HCT116 (cell line): ENCODE measurements around the gene CHML. TPM values are rescaled to one million over a fixed set of nuclear protein-coding genes. Genes with fewer than 3 reads are reported as not detected.

Experiments
- ATAC-seq: fragments of 200-7000 bp; cut with Tn5 transposase; 2 replicates; pipeline ENCODE4 v1.9.1; 2020; ENCODE audit warnings: mild to moderate bottlenecking, moderate library complexity
- BruUV-seq: library from RNA; stranded (reverse); fragments of 400-500 nt; replicated peaks from 2 replicates; lab custom pipeline; 2021; lab: Mats Ljungman, UMichigan
- CTCF ChIA-PET: fragments of 300-600 bp; sonication (Branson Sonifier 250); formaldehyde crosslinking; loops from one replicate; lab custom pipeline; 2021; ENCODE audit warnings: antibody characterized with exemption; lab: Charles Lee
- POLR2A ChIA-PET: fragments of 300-600, 350-600 bp; sonication (Branson Sonifier 250); formaldehyde crosslinking; loops from one replicate; lab custom pipeline; 2021; ENCODE audit warnings: antibody characterized with exemption; lab: Charles Lee
- RAD21 ChIA-PET, 2 experiments: fragments of 300-600 bp; sonication (Branson Sonifier 250); formaldehyde crosslinking; loops; one replicate each; lab custom pipeline; 2023; ENCODE audit warnings: low total read pairs in 2 of 2; ENCODE audit not compliant: uncharacterized antibody in 2 of 2, unreplicated experiment in 2 of 2, low non-redundant PET in 1 of 2; lab: Charles Lee
- DNase-seq: peaks from one replicate; pipeline ENCODE4 v3.0.0-alpha.2; 2010; ENCODE audit warnings: low read depth, low spot score
- H2AFZ ChIP-seq: fragments of 200-600 bp; shearing (Covaris generic), sonication (generic); 2 replicates; pipeline ENCODE4 v1.6.1; 2017; ENCODE audit warnings: low read depth, mixed run types, mixed read lengths, antibody characterized with exemption, low read length; ENCODE audit not compliant: poor library complexity, severe bottlenecking
- H3K27ac ChIP-seq: 2 replicates; pipeline ENCODE4 v1.5.1; 2012; ENCODE audit warnings: low read depth, low read length
- H3K27me3 ChIP-seq: fragments of 200-600 bp; sonication (generic); 2 replicates; pipeline ENCODE4 v1.6.1; 2016; ENCODE audit warnings: mixed run types, low read length, mixed read lengths; ENCODE audit not compliant: insufficient read depth
- H3K36me3 ChIP-seq, 2 experiments: fragments of 200-500 bp in 1 of 2; fragments of 200-600 bp in 1 of 2; sonication (Bioruptor generic) in 1 of 2; sonication (generic) in 1 of 2; 2 replicates each; pipeline versions ENCODE4 v1.5.1 to v1.6.1; 2014 to 2016; ENCODE audit warnings: low read length in 2 of 2, inconsistent platforms in 1 of 2, mixed read lengths in 1 of 2, mixed run types in 1 of 2; ENCODE audit not compliant: insufficient read depth in 2 of 2, control insufficient read depth in 1 of 2
- H3K4me1 ChIP-seq, 2 experiments: fragments of 200-600 bp in 1 of 2; sonication (generic) in 1 of 2; 2 replicates each; pipeline versions ENCODE4 v1.5.1 to v1.6.1; 2012 to 2017; ENCODE audit warnings: low read length in 2 of 2, inconsistent platforms in 1 of 2, mild to moderate bottlenecking in 1 of 2, mixed read lengths in 1 of 2, mixed run types in 1 of 2, moderate library complexity in 1 of 2; ENCODE audit not compliant: insufficient read depth in 2 of 2, control insufficient read depth in 1 of 2
- H3K4me2 ChIP-seq: fragments of 200-600 bp; sonication (generic); 2 replicates; pipeline ENCODE4 v1.6.1; 2017; ENCODE audit warnings: mixed run types, low read length, mixed read lengths
- H3K4me3 ChIP-seq, 2 experiments: fragments of 200-600 bp in 1 of 2; sonication (generic) in 1 of 2; replicated peaks in 1 of 2; 2 replicates each; pipeline ENCODE4 v1.5.1; 2011 to 2016; ENCODE audit warnings: low read length in 2 of 2, control low read depth in 1 of 2, low read depth in 1 of 2, mild to moderate bottlenecking in 1 of 2, mixed read lengths in 1 of 2, mixed run types in 1 of 2
- H3K79me2 ChIP-seq: fragments of 200-600 bp; sonication (generic); 2 replicates; pipeline ENCODE4 v1.6.1; 2017; ENCODE audit warnings: mild to moderate bottlenecking, mixed run types, low read length, moderate library complexity, mixed read lengths; ENCODE audit not compliant: insufficient read depth
- H3K9ac ChIP-seq: fragments of 200-600 bp; sonication (generic); 2 replicates; pipeline ENCODE4 v1.6.1; 2016; ENCODE audit warnings: low read length, mixed read lengths
- H3K9me2 ChIP-seq: fragments of 200-600 bp; sonication (generic), shearing (Covaris generic); 2 replicates; pipeline ENCODE4 v1.6.1; 2017; ENCODE audit warnings: mixed run types, mild to moderate bottlenecking, moderate library complexity; ENCODE audit not compliant: insufficient read depth
- H3K9me3 ChIP-seq, 2 experiments: fragments of 200-500 bp in 1 of 2; fragments of 200-600 bp in 1 of 2; sonication (Bioruptor generic) in 1 of 2; sonication (generic) in 1 of 2; 2 replicates each; pipeline ENCODE4 v1.6.1; 2014 to 2017; ENCODE audit warnings: low read length in 2 of 2, mixed read lengths in 2 of 2, inconsistent platforms in 1 of 2, low read depth in 1 of 2, mild to moderate bottlenecking in 1 of 2, mixed run types in 1 of 2, moderate library complexity in 1 of 2; ENCODE audit not compliant: control insufficient read depth in 1 of 2, insufficient read depth in 1 of 2
- H4K20me1 ChIP-seq: fragments of 200-600 bp; sonication (generic), shearing (Covaris generic); 2 replicates; pipeline ENCODE4 v1.6.1; 2017; ENCODE audit warnings: mixed run types, mild to moderate bottlenecking, moderate library complexity; ENCODE audit not compliant: insufficient read depth
- CBX3 ChIP-seq: IDR thresholded peaks from 2 replicates; pipeline ENCODE4 v1.6.1; 2012; ENCODE audit warnings: low read depth
- CEBPB ChIP-seq: IDR thresholded peaks from 2 replicates; pipeline ENCODE4 v1.6.1; 2012; ENCODE audit warnings: low read depth
- CTCF ChIP-seq, 3 experiments: fragments of 200-600 bp in 1 of 3; sonication (generic) in 1 of 3; IDR thresholded peaks in 2 of 3; conservative IDR thresholded peaks in 1 of 3; 2 replicates each; pipeline ENCODE4 v1.5.1; 2012 to 2017; ENCODE audit warnings: low read depth in 2 of 3, low read length in 2 of 3, antibody characterized with exemption in 1 of 3, borderline replicate concordance in 1 of 3, control low read depth in 1 of 3, mild to moderate bottlenecking in 1 of 3, mixed read lengths in 1 of 3, mixed run types in 1 of 3, moderate library complexity in 1 of 3; ENCODE audit not compliant: insufficient read depth in 1 of 3
- EZH2 ChIP-seq: fragments of 200-600 bp; sonication (generic); IDR thresholded peaks from 2 replicates; pipeline ENCODE4 v1.6.1; 2017; ENCODE audit warnings: antibody characterized with exemption, mixed run types
- EZH2phosphoT487 ChIP-seq: fragments of 200-600 bp; IDR thresholded peaks from 2 replicates; pipeline ENCODE4 v1.6.1; 2018; ENCODE audit warnings: antibody characterized with exemption, borderline replicate concordance
- FOSL1 ChIP-seq: IDR thresholded peaks from 2 replicates; pipeline ENCODE4 v1.6.1; 2012; ENCODE audit warnings: low read depth
- JUND ChIP-seq: IDR thresholded peaks from 2 replicates; pipeline ENCODE4 v1.6.1; 2012
- RAD21 ChIP-seq: IDR thresholded peaks from 2 replicates; pipeline ENCODE4 v1.6.1; 2012; ENCODE audit warnings: low read depth, mild to moderate bottlenecking
- SP1 ChIP-seq: IDR thresholded peaks from 2 replicates; pipeline ENCODE4 v1.6.1; 2012; ENCODE audit warnings: low read depth
- SRF ChIP-seq: IDR thresholded peaks from 2 replicates; pipeline ENCODE4 v1.6.1; 2012; ENCODE audit warnings: low read depth
- TCF7L2 ChIP-seq: IDR thresholded peaks from 2 replicates; pipeline ENCODE4 v1.7.0; 2011; ENCODE audit warnings: borderline replicate concordance, inconsistent platforms; ENCODE audit not compliant: insufficient read depth, insufficient read length; ENCODE audit errors: extremely low read depth
- ZNF274 ChIP-seq: fragments of 200-500 bp; sonication (Bioruptor generic); IDR thresholded peaks from 2 replicates; pipeline ENCODE4 v1.6.1; 2014; ENCODE audit warnings: mild to moderate bottlenecking, low read depth, low read length, inconsistent platforms
- intact Hi-C: fragments of 100-400 bp; cut with micrococcal nuclease; formaldehyde crosslinking; loops from 2 replicates; pipeline ENCODE4 v1.10.0; 2022
- total RNA-seq: library from RNA; stranded (reverse); gene quantifications from one replicate; pipeline ENCODE4 v1.2.1, GENCODE V29; 2021; ENCODE audit not compliant: unreplicated experiment
- TF ChIP-seq, protein P1 (sequence below): IDR thresholded peaks from 2 replicates; pipeline ENCODE4 v1.6.1; 2012
- TF ChIP-seq, protein P2 (sequence below): IDR thresholded peaks from 2 replicates; pipeline ENCODE4 v1.6.1; 2012

Gene CHML
- total RNA-seq, 1 experiment from 2014 or later, result 9.7 TPM

DNA sequence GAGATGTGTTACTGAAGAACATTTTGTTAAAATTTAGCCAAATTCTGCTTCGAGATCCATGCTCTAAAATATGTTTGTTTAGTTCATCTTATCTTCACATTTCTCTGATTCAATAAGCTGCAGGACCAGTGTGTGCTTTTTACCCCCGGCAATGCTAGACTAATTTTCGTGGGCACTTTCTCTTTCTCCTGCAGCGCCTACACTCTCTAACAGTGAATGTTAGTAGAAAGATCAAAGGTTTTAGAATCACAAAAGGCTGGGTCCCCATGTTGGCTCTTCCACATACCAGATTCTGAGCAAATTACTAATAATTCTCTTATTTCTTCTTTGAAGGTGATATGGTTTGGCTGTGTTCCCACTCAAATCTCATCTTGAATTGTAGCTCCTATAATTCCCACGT is 8.5 kb downstream of the CHML start:
- no peak for DNase-seq
- no peaks in the 10 kb centered on the region for H3K9me2 ChIP-seq
- H3K27me3 ChIP-seq, result no peaks in the 10 kb centered on the region
- no TSS peak for BruUV-seq
- H3K9ac ChIP-seq, result no peak overlapping the region
- H3K27ac ChIP-seq, result no peak overlapping the region
- H3K4me2 ChIP-seq, result no peak overlapping the region
- RAD21 ChIA-PET, result no interaction called here
- intact Hi-C loops, result no loop called here
- H3K4me3 ChIP-seq, result no peak overlapping the region
- H3K36me3 ChIP-seq, result peaks cover 7 to 11% of the 10 kb centered on the region in 2 experiments; a peak in 3 of 4 replicates
- H3K9me3 ChIP-seq, result no peaks in the 10 kb centered on the region
- H3K4me1 ChIP-seq, result no peaks in the 10 kb centered on the region
- no peaks in the 10 kb centered on the region for H3K79me2 ChIP-seq
- H2AFZ ChIP-seq, result no peak overlapping the region
- H4K20me1 ChIP-seq, result no peaks in the 10 kb centered on the region
- TF ChIP-seq, protein P1, sequence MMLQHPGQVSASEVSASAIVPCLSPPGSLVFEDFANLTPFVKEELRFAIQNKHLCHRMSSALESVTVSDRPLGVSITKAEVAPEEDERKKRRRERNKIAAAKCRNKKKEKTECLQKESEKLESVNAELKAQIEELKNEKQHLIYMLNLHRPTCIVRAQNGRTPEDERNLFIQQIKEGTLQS, result no peak
- no peak for TF ChIP-seq ZNF274
- no peak for TF ChIP-seq FOSL1
- no peak for TF ChIP-seq RAD21
- no peak for TF ChIP-seq SP1
- no peak for TF ChIP-seq EZH2phosphoT487
- no peak for TF ChIP-seq EZH2
- no peak for TF ChIP-seq CBX3
- TF ChIP-seq TCF7L2, result no peak
- no peak for TF ChIP-seq CTCF (IDR thresholded peaks at IDR 0.05 in 2 of 3, conservative IDR thresholded peaks at IDR 0.05 in 1 of 3; ENCODE audit: borderline replicate concordance in 1 of 3, insufficient read depth in 1 of 3, low read depth in 2 of 3, low read length in 2 of 3)
- TF ChIP-seq, protein P2, sequence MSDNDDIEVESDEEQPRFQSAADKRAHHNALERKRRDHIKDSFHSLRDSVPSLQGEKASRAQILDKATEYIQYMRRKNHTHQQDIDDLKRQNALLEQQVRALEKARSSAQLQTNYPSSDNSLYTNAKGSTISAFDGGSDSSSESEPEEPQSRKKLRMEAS, result no peak
- no peak for TF ChIP-seq JUND
- no peak for TF ChIP-seq SRF
- TF ChIP-seq CEBPB, result no peak
- TF ChIP-seq, all 23 proteins: peak for 0
- ChIA-PET POLR2A (no interaction called here), CTCF (no interaction called here)
- no peak for ATAC-seq
